Measurements from ENCODE around the gene PSMD9. TPM values are rescaled to one million over a fixed set of nuclear protein-coding genes. Genes with fewer than 3 reads are reported as not detected.

The PSMD9 gene
- total RNA-seq, 6 experiments from 2014 or later, result 20.0 to 56.4 (median 28.4) TPM

DNA sequence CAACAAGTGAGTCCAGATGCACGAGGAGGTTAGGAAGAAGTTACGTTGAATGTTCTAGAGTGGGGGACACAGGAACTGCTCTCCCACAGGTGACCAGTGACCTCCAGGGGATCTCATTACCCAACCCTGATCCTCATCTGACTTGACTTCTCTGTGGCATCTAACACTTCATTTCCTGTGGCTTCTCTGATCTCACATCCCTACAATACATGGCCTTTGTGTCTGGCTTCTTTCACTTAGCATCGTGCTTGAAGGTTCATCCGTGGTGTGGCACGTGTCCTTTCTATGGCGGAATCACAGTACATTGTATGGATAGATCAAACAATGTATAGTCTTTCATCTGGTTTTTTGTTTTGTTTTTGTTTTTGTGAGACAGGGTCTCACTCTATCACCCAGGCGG, 49.1 kb downstream of the PSMD9 start:
- H3K9me3 ChIP-seq, result no peaks in the 10 kb centered on the region
- no peaks in the 10 kb centered on the region for H3K27me3 ChIP-seq
- TF ChIP-seq, protein P1, sequence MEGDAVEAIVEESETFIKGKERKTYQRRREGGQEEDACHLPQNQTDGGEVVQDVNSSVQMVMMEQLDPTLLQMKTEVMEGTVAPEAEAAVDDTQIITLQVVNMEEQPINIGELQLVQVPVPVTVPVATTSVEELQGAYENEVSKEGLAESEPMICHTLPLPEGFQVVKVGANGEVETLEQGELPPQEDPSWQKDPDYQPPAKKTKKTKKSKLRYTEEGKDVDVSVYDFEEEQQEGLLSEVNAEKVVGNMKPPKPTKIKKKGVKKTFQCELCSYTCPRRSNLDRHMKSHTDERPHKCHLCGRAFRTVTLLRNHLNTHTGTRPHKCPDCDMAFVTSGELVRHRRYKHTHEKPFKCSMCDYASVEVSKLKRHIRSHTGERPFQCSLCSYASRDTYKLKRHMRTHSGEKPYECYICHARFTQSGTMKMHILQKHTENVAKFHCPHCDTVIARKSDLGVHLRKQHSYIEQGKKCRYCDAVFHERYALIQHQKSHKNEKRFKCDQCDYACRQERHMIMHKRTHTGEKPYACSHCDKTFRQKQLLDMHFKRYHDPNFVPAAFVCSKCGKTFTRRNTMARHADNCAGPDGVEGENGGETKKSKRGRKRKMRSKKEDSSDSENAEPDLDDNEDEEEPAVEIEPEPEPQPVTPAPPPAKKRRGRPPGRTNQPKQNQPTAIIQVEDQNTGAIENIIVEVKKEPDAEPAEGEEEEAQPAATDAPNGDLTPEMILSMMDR (IDR thresholded peaks at IDR 0.05), result no peak
- no peak for TF ChIP-seq POLR2A (IDR thresholded peaks at IDR 0.05)
- DNase-seq (no peak), ATAC-seq (no peak)
- no peak overlapping the region for H3K4me3 ChIP-seq
- H3K4me1 ChIP-seq, result no peaks in the 10 kb centered on the region
- H3K36me3 ChIP-seq, result no peaks in the 10 kb centered on the region
- intact Hi-C loops (cut with DNase I), result no loop called here
- no peak overlapping the region for H3K27ac ChIP-seq
- WGBS (ENCODE audit: insufficient coverage, low coverage, low lambda C conversion rate, missing lambda C conversion rate), result 82% methylated on average over 5 of the region's 7 CpGs

DNA sequence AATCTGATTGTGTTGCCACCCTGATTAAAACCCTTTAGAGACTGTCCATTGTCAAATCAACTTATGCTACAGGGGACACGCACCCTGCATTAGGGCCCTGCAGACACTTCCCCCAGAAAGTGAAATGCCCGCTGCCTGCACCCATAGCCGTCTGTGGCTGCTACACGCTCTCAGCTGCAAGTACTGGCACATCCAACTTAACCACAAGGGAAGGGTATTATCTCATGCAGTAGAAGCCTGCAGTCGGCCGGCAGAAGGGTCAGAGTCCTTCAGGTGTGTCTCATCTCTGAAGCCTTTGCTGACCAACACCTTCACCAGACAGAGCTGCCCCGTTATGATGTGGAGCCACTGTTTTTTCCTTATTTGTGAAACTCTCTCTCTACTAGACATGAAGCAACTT, 50.6 kb downstream of the PSMD9 start:
- H3K27ac ChIP-seq, result no peak overlapping the region
- TF ChIP-seq, protein P1 (IDR thresholded peaks at IDR 0.05), result no peak
- no peak for TF ChIP-seq POLR2A (IDR thresholded peaks at IDR 0.05)
- ATAC-seq (peak in 1 of 4 donors; percentile 25), DNase-seq (no peak)
- no peaks in the 10 kb centered on the region for H3K36me3 ChIP-seq
- H3K4me3 ChIP-seq, result no peak overlapping the region
- H3K27me3 ChIP-seq, result no peaks in the 10 kb centered on the region
- no peaks in the 10 kb centered on the region for H3K4me1 ChIP-seq
- no peaks in the 10 kb centered on the region for H3K9me3 ChIP-seq
- 40% methylated on average over 7 of the region's 7 CpGs for WGBS (ENCODE audit: insufficient coverage, low coverage, low lambda C conversion rate, missing lambda C conversion rate)
- intact Hi-C loops (cut with DNase I), result no loop called here

- Histone ChIP-seq H3K36me3 (no peaks in the 10 kb centered on the region), H3K27me3 (no peaks in the 10 kb centered on the region), H3K27ac (no peak overlapping the region), H3K4me1 (no peaks in the 10 kb centered on the region), H3K4me3 (no peak overlapping the region), H3K9me3 (no peaks in the 10 kb centered on the region)
- 78% methylated on average over 4 of the region's 4 CpGs for WGBS (ENCODE audit: insufficient coverage, low coverage, low lambda C conversion rate, missing lambda C conversion rate)
- TF ChIP-seq, protein P1 (IDR thresholded peaks at IDR 0.05), result no peak
- no peak for TF ChIP-seq POLR2A (IDR thresholded peaks at IDR 0.05)
- no peak for DNase-seq
- intact Hi-C loops (cut with DNase I), result no loop called here
- ATAC-seq, result no peak
Measured at GRCh38 chr12:121939992-121940766, 51.6 kb downstream of the PSMD9 start.

- no peak overlapping the region for H3K27ac ChIP-seq
- no peak for TF ChIP-seq POLR2A (IDR thresholded peaks at IDR 0.05)
- TF ChIP-seq, protein P1 (IDR thresholded peaks at IDR 0.05), result no peak
- H3K27me3 ChIP-seq, result no peaks in the 10 kb centered on the region
- intact Hi-C loops (cut with DNase I), result no loop called here
- WGBS (ENCODE audit: insufficient coverage, low coverage, low lambda C conversion rate, missing lambda C conversion rate), result 94% methylated on average over 9 of the region's 15 CpGs
- no peak for DNase-seq
- no peak for ATAC-seq
- H3K4me1 ChIP-seq, result no peaks in the 10 kb centered on the region
- H3K9me3 ChIP-seq, result no peaks in the 10 kb centered on the region
- H3K4me3 ChIP-seq, result no peak overlapping the region
- no peaks in the 10 kb centered on the region for H3K36me3 ChIP-seq
Measured at GRCh38 chr12:121942145-121942718, 53.6 kb downstream of the PSMD9 start.
